ENCODE measurements around the gene CRYBA4. TPM values are rescaled to one million over a fixed set of nuclear protein-coding genes. Genes with fewer than 3 reads are reported as not detected.
A peak's percentile ranks its signal among the peaks of the same experiment; 100 is the strongest.

CRYBA4 gene
- total RNA-seq, 1 experiment from 2014 or later: not detected

DNA sequence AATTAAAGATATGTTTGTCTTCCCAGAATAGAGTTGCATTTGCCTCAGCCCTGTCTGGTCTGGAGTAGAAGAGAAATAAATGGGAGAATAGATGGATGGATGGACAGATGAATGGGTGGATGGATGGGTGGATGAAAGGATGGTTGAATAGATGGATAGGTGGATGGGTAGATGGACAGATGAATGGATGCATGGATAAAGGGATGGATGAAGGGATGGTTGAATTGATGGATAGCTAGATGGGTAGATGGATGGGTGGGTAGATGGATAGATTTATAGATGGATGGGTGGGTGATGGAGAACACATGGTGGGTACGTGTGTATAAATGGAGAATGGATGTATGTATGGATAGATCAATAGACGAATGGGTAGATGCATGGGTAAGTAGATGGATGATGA, 12.5 kb upstream of the CRYBA4 start:
- no TSS peak for BruUV-seq (replicated peaks)
- Histone ChIP-seq H3K27ac (ENCODE audit: low read length) (no peak overlapping the region), H3F3A (ENCODE audit: low read length, unreplicated experiment) (no peaks in the 10 kb centered on the region), H3K4me1 (ENCODE audit: insufficient read depth, low read length) (peaks cover 14% of the 10 kb centered on the region), H3K4me3 (ENCODE audit: low read length) (no peak overlapping the region), H3K27me3 (ENCODE audit: low read length) (no peaks in the 10 kb centered on the region), H4K20me1 (ENCODE audit: low read length) (no peaks in the 10 kb centered on the region), H3K9me3 (ENCODE audit: low read length) (no peaks in the 10 kb centered on the region), H3K4me2 (ENCODE audit: low read length) (no peak overlapping the region), H3K79me2 (ENCODE audit: low read length) (no peaks in the 10 kb centered on the region), H3K36me3 (ENCODE audit: low read depth, low read length) (no peaks in the 10 kb centered on the region), H3K9ac (ENCODE audit: low read length) (no peak overlapping the region), H3K9me2 (replicated peaks; ENCODE audit: low read length) (no peaks in the 10 kb centered on the region), H2AFZ (ENCODE audit: low read length) (no peak overlapping the region)
- DNase-seq (no peak), ATAC-seq (no peak)
- CTCF ChIA-PET: no interaction called here
- intact Hi-C loops (cut with micrococcal nuclease): no loop called here
- POLR2A ChIA-PET (ENCODE audit: unreplicated experiment): interaction anchor here (0.5 kb wide), 1 partner anchor 136 kb away, joined by 5 read pairs; no protein-coding TSS in a partner anchor
- TF ChIP-seq EZH2phosphoT487 (IDR thresholded peaks at IDR 0.05; ENCODE audit: borderline replicate concordance, low read length) (no peak), CTCF (conservative IDR thresholded peaks at IDR 0.05; ENCODE audit: low read depth, low read length) (no peak), EZH2 (IDR thresholded peaks at IDR 0.05; ENCODE audit: low read length, unreplicated experiment) (no peak)

DNA sequence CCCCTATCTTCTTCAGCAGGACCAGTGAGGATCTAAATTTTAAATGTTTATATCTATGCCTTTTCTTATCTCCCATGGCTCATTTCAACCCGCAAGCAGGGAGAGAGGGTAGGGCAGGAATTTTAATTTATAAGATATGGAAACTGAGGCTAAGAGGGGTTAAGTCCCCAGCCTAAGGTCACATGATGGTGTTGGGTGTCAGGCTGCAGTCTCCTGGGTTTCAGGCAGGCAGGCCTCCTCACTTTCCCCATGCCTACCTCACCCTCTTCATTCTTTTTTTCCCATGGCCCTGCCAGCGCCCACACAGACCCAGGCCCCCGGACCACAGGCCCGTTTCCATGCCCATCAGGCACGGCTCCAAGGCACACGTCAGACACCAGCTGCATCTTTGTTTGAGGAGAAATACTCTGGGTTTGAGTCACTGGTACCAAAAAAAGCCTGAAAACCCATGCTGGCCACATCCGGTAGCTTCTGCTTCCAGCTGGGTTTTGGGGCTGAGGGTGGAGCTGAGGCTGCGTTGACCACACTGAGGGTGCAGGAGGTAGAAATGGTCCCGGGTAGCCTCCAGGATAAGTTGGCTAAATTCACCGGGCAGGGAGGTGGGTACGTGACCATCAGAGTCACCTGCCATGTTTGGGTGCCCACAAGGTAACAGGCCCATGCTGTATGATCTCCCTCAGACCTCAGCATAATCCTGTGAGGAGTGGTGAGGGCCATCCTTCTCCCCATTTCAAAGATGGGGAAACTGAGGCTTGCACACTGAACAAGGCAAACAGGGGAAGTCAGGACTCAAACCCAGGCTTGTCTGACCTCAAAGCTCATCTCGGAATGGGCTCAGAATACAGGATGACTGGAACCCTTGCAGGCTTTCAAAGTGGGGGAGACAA, 11.4 kb upstream of the CRYBA4 start:
- no peaks in the 10 kb centered on the region for H3K79me2 ChIP-seq (ENCODE audit: low read length)
- no peak overlapping the region for H2AFZ ChIP-seq (ENCODE audit: low read length)
- no peaks in the 10 kb centered on the region for H3F3A ChIP-seq (ENCODE audit: low read length, unreplicated experiment)
- no peaks in the 10 kb centered on the region for H3K9me2 ChIP-seq (replicated peaks; ENCODE audit: low read length)
- BruUV-seq (replicated peaks): no TSS peak
- DNase-seq (peak; percentile 73), ATAC-seq (peak; percentile 78)
- H3K4me3 ChIP-seq (ENCODE audit: low read length): no peak overlapping the region
- ChIA-PET POLR2A (ENCODE audit: unreplicated experiment) (interaction anchor here (0.6 kb wide), 1 partner anchor 10 kb away, joined by 3 read pairs; no protein-coding TSS in a partner anchor), CTCF (no interaction called here)
- no peak overlapping the region for H3K9ac ChIP-seq (ENCODE audit: low read length)
- TF ChIP-seq CTCF (conservative IDR thresholded peaks at IDR 0.05; ENCODE audit: low read depth, low read length) (no peak), EZH2 (IDR thresholded peaks at IDR 0.05; ENCODE audit: low read length, unreplicated experiment) (no peak)
- H3K4me2 ChIP-seq (ENCODE audit: low read length): peak overlapping the region; percentile 34
- intact Hi-C loops (cut with micrococcal nuclease): no loop called here
- no peaks in the 10 kb centered on the region for H3K9me3 ChIP-seq (ENCODE audit: low read length)
- peaks cover 14% of the 10 kb centered on the region for H3K4me1 ChIP-seq (ENCODE audit: insufficient read depth, low read length)
- H3K27ac ChIP-seq (ENCODE audit: low read length): 0 out of 2 replicates have a peak overlapping the region, but pooled peaks have one; percentile 16
- no peaks in the 10 kb centered on the region for H3K36me3 ChIP-seq (ENCODE audit: low read depth, low read length)
- no peaks in the 10 kb centered on the region for H4K20me1 ChIP-seq (ENCODE audit: low read length)
- H3K27me3 ChIP-seq (ENCODE audit: low read length): no peaks in the 10 kb centered on the region

- BruUV-seq (replicated peaks): no TSS peak
- ATAC-seq: peak; percentile 56
These were observed 10.8 kb upstream of the CRYBA4 start for GRCh38 chr22:26610996-26611395.

More at GRCh38 chr22:26610996-26611395, 10.8 kb upstream of the CRYBA4 start:
- intact Hi-C loops (cut with micrococcal nuclease): no loop called here
- no peaks in the 10 kb centered on the region for H3K79me2 ChIP-seq (ENCODE audit: low read length)
- H3F3A ChIP-seq (ENCODE audit: low read length, unreplicated experiment): no peaks in the 10 kb centered on the region
- H3K4me1 ChIP-seq (ENCODE audit: insufficient read depth, low read length): peaks cover 14% of the 10 kb centered on the region
- TF ChIP-seq CTCF (conservative IDR thresholded peaks at IDR 0.05; ENCODE audit: low read depth, low read length): no peak
- TF ChIP-seq EZH2 (IDR thresholded peaks at IDR 0.05; ENCODE audit: low read length, unreplicated experiment): no peak
- TF ChIP-seq EZH2phosphoT487 (IDR thresholded peaks at IDR 0.05; ENCODE audit: borderline replicate concordance, low read length): no peak
- no peaks in the 10 kb centered on the region for H3K27me3 ChIP-seq (ENCODE audit: low read length)
- H4K20me1 ChIP-seq (ENCODE audit: low read length): no peaks in the 10 kb centered on the region
- H3K9ac ChIP-seq (ENCODE audit: low read length): no peak overlapping the region
- POLR2A ChIA-PET (ENCODE audit: unreplicated experiment): interaction anchor here (0.6 kb wide), 1 partner anchor 10 kb away, joined by 3 read pairs; no protein-coding TSS in a partner anchor
- CTCF ChIA-PET: no interaction called here
- no peaks in the 10 kb centered on the region for H3K9me3 ChIP-seq (ENCODE audit: low read length)
- no peak overlapping the region for H3K4me2 ChIP-seq (ENCODE audit: low read length)
- 0 out of 2 replicates have a peak overlapping the region, but pooled peaks have one; percentile 16 for H3K27ac ChIP-seq (ENCODE audit: low read length)
- no peak overlapping the region for H2AFZ ChIP-seq (ENCODE audit: low read length)
- no peaks in the 10 kb centered on the region for H3K9me2 ChIP-seq (replicated peaks; ENCODE audit: low read length)
- peak; percentile 37 for DNase-seq
- H3K36me3 ChIP-seq (ENCODE audit: low read depth, low read length): no peaks in the 10 kb centered on the region
- H3K4me3 ChIP-seq (ENCODE audit: low read length): no peak overlapping the region

Data from PC-3 (cell line).